ENCODE results near the gene NGEF. TPM values are rescaled to one million over a fixed set of nuclear protein-coding genes. Genes with fewer than 3 reads are reported as not detected.

The NGEF gene
- total and polyA plus RNA-seq, 9 of the 15 experiments (the other 6 are each of a cell fraction or from before 2014, with no cell fraction given): 0.07 to 0.17 (median 0.09) TPM; not detected in 6

DNA sequence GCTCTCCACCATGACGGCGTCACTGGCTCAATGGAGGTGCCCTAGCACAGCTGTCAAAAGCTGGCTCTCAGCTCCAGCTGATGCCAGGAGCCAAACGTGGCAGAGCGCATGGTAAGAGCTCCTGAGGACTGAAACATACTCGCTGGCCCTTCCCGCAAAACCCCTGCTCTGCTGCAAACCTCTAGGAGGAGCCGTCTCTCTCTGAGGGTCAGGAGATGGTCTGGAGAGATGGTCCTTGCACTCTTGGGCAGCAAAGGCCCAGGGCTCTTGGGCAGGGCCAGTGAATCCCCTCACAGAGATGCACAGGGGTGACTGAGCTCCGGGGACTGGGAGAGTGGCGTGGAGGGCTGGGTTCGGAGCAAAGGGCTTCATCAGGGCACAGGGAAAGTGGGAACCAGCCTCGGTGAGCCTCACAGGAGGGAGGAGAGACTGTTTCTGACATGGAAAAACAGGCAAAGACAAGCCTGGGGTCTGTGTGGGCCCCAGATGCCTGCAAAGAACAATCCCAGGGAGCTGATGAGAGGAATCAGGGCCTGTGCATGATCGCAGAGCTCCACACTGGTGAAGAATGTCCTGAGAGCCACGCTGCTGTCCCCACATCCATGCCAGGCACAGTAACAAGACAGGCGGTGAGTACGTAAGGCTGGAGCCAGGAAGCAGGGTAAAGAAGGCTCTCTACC, 125.7 kb downstream of the NGEF start:
- in situ Hi-C loops (cut with MboI): no loop called here
- no peak for TF ChIP-seq FOXJ2 (tag; IDR thresholded peaks at IDR 0.05)
- no peak for TF ChIP-seq RBM14 (IDR thresholded peaks at IDR 0.05; ENCODE audit: borderline replicate concordance, insufficient read depth, low read depth, low read length)
- TF ChIP-seq, protein P1, sequence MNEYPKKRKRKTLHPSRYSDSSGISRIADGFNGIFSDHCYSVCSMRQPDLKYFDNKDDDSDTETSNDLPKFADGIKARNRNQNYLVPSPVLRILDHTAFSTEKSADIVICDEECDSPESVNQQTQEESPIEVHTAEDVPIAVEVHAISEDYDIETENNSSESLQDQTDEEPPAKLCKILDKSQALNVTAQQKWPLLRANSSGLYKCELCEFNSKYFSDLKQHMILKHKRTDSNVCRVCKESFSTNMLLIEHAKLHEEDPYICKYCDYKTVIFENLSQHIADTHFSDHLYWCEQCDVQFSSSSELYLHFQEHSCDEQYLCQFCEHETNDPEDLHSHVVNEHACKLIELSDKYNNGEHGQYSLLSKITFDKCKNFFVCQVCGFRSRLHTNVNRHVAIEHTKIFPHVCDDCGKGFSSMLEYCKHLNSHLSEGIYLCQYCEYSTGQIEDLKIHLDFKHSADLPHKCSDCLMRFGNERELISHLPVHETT (CRISPR knock-in tag; conservative IDR thresholded peaks at IDR 0.05 in 1 of 2, IDR thresholded peaks at IDR 0.05 in 1 of 2): no peak
- TF ChIP-seq, protein P2, sequence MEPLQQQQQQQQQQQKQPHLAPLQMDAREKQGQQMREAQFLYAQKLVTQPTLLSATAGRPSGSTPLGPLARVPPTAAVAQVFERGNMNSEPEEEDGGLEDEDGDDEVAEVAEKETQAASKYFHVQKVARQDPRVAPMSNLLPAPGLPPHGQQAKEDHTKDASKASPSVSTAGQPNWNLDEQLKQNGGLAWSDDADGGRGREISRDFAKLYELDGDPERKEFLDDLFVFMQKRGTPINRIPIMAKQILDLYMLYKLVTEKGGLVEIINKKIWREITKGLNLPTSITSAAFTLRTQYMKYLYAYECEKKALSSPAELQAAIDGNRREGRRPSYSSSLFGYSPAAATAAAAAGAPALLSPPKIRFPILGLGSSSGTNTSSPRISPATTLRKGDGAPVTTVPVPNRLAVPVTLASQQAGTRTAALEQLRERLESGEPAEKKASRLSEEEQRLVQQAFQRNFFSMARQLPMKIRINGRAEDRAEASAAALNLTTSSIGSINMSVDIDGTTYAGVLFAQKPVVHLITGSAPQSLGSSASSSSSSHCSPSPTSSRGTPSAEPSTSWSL (CRISPR knock-in tag; IDR thresholded peaks at IDR 0.05; ENCODE audit: borderline replicate concordance): no peak
- TF ChIP-seq TGIF2 (CRISPR knock-in tag; IDR thresholded peaks at IDR 0.05): no peak
- TF ChIP-seq ZNF224 (CRISPR knock-in tag; IDR thresholded peaks at IDR 0.05): no peak
- TF ChIP-seq PCBP1 (IDR thresholded peaks at IDR 0.05; ENCODE audit: low read depth, low read length, poor library complexity, severe bottlenecking): no peak
- TF ChIP-seq MTF1 (CRISPR knock-in tag; IDR thresholded peaks at IDR 0.05; ENCODE audit: borderline replicate concordance): no peak
- TF ChIP-seq, protein P3, sequence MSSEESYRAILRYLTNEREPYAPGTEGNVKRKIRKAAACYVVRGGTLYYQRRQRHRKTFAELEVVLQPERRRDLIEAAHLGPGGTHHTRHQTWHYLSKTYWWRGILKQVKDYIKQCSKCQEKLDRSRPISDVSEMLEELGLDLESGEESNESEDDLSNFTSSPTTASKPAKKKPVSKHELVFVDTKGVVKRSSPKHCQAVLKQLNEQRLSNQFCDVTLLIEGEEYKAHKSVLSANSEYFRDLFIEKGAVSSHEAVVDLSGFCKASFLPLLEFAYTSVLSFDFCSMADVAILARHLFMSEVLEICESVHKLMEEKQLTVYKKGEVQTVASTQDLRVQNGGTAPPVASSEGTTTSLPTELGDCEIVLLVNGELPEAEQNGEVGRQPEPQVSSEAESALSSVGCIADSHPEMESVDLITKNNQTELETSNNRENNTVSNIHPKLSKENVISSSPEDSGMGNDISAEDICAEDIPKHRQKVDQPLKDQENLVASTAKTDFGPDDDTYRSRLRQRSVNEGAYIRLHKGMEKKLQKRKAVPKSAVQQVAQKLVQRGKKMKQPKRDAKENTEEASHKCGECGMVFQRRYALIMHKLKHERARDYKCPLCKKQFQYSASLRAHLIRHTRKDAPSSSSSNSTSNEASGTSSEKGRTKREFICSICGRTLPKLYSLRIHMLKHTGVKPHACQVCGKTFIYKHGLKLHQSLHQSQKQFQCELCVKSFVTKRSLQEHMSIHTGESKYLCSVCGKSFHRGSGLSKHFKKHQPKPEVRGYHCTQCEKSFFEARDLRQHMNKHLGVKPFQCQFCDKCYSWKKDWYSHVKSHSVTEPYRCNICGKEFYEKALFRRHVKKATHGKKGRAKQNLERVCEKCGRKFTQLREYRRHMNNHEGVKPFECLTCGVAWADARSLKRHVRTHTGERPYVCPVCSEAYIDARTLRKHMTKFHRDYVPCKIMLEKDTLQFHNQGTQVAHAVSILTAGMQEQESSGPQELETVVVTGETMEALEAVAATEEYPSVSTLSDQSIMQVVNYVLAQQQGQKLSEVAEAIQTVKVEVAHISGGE (CRISPR knock-in tag; IDR thresholded peaks at IDR 0.05): no peak
- no peak for TF ChIP-seq CHCHD3 (CRISPR knock-in tag; IDR thresholded peaks at IDR 0.05)
- TF ChIP-seq CBX1 (IDR thresholded peaks at IDR 0.05; ENCODE audit: low read depth): no peak

More for the DNA sequence above, 125.7 kb downstream of the NGEF start:
- intact Hi-C loops (cut with micrococcal nuclease): no loop called here
- Histone ChIP-seq H3K79me2 (ENCODE audit: control insufficient read depth, insufficient read depth, low read length) (no peaks in the 10 kb centered on the region), H3K9me1 (ENCODE audit: control insufficient read depth, insufficient read depth, low read length) (no peaks in the 10 kb centered on the region), H3K36me3 (ENCODE audit: control insufficient read depth, insufficient read depth, low read length) (no peaks in the 10 kb centered on the region), H3K27me3 (ENCODE audit: control insufficient read depth in 2 of 2, insufficient read depth in 2 of 2, low read length in 2 of 2) (peaks cover 19 to 69% of the 10 kb centered on the region in 2 experiments; a peak in 4 of 5 replicates), H4K20me1 (replicated peaks; ENCODE audit: control insufficient read depth, insufficient read depth, low read length) (no peaks in the 10 kb centered on the region; the same call in 1 of the 2 replicates), H3K4me2 (ENCODE audit: insufficient read depth, low read length) (no peak overlapping the region), H3K9me3 (replicated peaks; ENCODE audit: control insufficient read depth, insufficient read depth, low read depth, low read length) (no peaks in the 10 kb centered on the region), H2AFZ (ENCODE audit: low read depth, low read length) (no peak overlapping the region), H3K27ac (ENCODE audit: extremely low read depth, low read depth, low read length) (no peak overlapping the region), H3K4me3 (no peak overlapping the region), H3K9ac (ENCODE audit: insufficient read depth in 1 of 2, low read depth in 2 of 2, low read length in 2 of 2) (no peak overlapping the region), H3K4me1 (replicated peaks in 1 of 2; ENCODE audit: control insufficient read depth in 2 of 2, insufficient read depth in 2 of 2, low read length in 2 of 2) (peaks cover 5 to 14% of the 10 kb centered on the region in 2 experiments; a peak in 3 of 5 replicates)
- no TSS peak for BruUV-seq (replicated peaks)
- POLR2A ChIA-PET: no interaction called here
- FAIRE-seq: no peak
- CTCF ChIA-PET (ENCODE audit: low intra/inter-chr PET ratio): no interaction called here
- no peak for DNase-seq (ENCODE audit: extremely low read depth in 1 of 4, low spot score in 3 of 4)
- 13% methylated on average over 14 of the region's 15 CpGs for WGBS (ENCODE audit: insufficient coverage, low coverage, missing lambda C conversion rate)
- ATAC-seq: peak; percentile 34; the same call in 1 of the 3 replicates

All from K562 (cell line).